Lower leg skin (tissue), 3 donors: Measurements from ENCODE around the gene ARHGAP27.
"Not testable (repeated sequence)": the region's sequence is repeated elsewhere in the genome, so short reads cannot be mapped to it uniquely, and the experiment has no call there.

Experiments used
- CTCF ChIP-seq, 3 donors: fragments of 450-650 bp; IDR thresholded peaks; one replicate each; pipeline ENCODE4 v1.5.1; 2016; ENCODE audit warnings: antibody characterized with exemption in 3 of 3, mild to moderate bottlenecking in 3 of 3, moderate library complexity in 2 of 3
- POLR2A ChIP-seq, 2 donors: fragments of 450-650 bp; IDR thresholded peaks; one replicate each; pipeline ENCODE4 v1.6.1; 2016 to 2017; ENCODE audit warnings: antibody characterized with exemption in 2 of 2, mild to moderate bottlenecking in 1 of 2, moderate library complexity in 1 of 2

GRCh38 chr17:45443371-45444260 lies 10.9 kb upstream of the ARHGAP27 start:
- TF ChIP-seq CTCF, POLR2A (IDR thresholded peaks at IDR 0.05): not testable (repeated sequence)
